ENCODE measurements around the gene ITGA1. TPM values are rescaled to one million over a fixed set of nuclear protein-coding genes. Genes with fewer than 3 reads are reported as not detected.

ITGA1 gene
- total and polyA plus RNA-seq, 2 donors from 2014 or later = 13.3 to 65.6 TPM

DNA sequence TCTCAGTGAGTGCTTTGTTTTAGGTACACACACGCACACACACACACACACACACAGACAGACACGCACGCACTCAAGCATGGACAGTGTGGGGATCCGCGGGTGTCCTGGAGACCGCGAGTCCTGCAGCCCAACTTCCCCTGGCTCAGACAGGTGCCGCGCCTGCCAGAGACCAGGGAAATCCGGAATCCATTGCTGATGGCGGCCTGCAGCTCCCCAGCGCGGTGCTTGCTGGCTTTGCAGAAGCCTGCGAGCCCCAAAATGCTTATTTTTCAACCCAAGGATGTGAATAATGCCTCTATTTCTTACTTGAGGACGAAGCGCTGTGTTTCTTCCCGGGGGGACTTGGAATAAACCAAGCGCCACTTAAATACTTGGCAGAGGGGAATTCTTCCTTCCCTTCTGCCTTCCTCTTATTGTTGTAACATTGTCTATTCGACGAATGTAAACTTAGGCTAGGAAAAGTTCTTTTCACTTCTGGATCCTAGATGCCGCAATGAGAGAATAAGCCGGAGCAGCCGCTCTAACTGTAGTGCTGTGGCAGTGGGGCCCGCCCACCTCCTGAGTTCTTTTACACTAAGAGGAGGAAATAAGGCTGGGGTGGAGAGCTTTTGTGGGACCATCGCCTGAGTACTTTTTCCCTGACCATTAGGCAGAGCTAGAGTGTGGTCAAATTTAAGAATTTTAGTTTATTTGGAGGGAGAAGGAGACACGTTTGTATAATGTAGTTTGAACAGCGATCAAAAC lies 202.2 kb downstream of the ITGA1 start:
- Histone ChIP-seq H3K4me3 (ENCODE audit: low read length in 3 of 3) (peak overlapping the region; percentile 73 to 91 (median 84)), H3K36me3 (ENCODE audit: control insufficient read depth in 2 of 3, insufficient read depth in 3 of 3, low read length in 3 of 3) (no peaks in the 10 kb centered on the region), H3K27ac (ENCODE audit: low read depth in 2 of 2, low read length in 2 of 2) (peak overlapping the region; percentile 43 to 81), H3K9ac (ENCODE audit: low read length in 3 of 3) (peak overlapping the region; percentile 51 to 89 (median 66)), H3K27me3 (ENCODE audit: control insufficient read depth, insufficient read depth, low read length) (peaks cover 2% of the 10 kb centered on the region), H3K9me3 (ENCODE audit: control insufficient read depth in 2 of 3, insufficient read depth in 1 of 3, low read length in 3 of 3) (no peaks in the 10 kb centered on the region), H3K4me1 (ENCODE audit: control insufficient read depth in 2 of 3, insufficient read depth in 2 of 3, low read depth in 1 of 3, low read length in 3 of 3) (no peaks in the 10 kb centered on the region)
- intact Hi-C loops (cut with DNase I) = no loop called here
- TF ChIP-seq, protein P1, sequence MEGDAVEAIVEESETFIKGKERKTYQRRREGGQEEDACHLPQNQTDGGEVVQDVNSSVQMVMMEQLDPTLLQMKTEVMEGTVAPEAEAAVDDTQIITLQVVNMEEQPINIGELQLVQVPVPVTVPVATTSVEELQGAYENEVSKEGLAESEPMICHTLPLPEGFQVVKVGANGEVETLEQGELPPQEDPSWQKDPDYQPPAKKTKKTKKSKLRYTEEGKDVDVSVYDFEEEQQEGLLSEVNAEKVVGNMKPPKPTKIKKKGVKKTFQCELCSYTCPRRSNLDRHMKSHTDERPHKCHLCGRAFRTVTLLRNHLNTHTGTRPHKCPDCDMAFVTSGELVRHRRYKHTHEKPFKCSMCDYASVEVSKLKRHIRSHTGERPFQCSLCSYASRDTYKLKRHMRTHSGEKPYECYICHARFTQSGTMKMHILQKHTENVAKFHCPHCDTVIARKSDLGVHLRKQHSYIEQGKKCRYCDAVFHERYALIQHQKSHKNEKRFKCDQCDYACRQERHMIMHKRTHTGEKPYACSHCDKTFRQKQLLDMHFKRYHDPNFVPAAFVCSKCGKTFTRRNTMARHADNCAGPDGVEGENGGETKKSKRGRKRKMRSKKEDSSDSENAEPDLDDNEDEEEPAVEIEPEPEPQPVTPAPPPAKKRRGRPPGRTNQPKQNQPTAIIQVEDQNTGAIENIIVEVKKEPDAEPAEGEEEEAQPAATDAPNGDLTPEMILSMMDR (IDR thresholded peaks at IDR 0.05; ENCODE audit: borderline replicate concordance, extremely low read depth, insufficient read depth) = peak; percentile 35
- DNase-seq (peak; percentile 56 to 82 (median 67)), FAIRE-seq (no peak)

DNA sequence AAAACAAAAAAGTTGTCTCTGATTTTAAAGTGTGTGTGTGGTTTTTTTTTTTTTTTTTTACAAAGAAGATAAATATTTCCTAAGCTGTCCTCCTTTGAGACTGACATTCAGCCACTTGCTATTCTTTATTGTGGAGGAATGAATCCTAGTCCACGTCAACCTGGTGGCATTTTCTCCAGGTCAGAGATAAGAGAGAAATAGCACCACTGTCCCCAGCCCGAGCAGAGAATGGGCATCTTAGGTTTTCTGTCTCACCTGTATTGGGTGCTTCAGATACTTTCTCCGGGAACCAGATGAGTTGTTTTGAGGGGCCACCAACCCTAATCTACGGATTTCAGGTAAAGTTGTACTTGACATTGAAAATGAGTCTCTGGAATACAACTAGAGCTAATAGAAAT lies 202.8 kb downstream of the ITGA1 start:
- peak overlapping the region; percentile 73 to 91 (median 84) for H3K4me3 ChIP-seq (ENCODE audit: low read length in 3 of 3)
- DNase-seq = no peak
- H3K27ac ChIP-seq (ENCODE audit: low read depth in 2 of 2, low read length in 2 of 2) = peak overlapping the region in 1 of 2 donors; percentile 43
- intact Hi-C loops (cut with DNase I) = no loop called here
- no peaks in the 10 kb centered on the region for H3K36me3 ChIP-seq (ENCODE audit: control insufficient read depth in 2 of 3, insufficient read depth in 3 of 3, low read length in 3 of 3)
- no peaks in the 10 kb centered on the region for H3K9me3 ChIP-seq (ENCODE audit: control insufficient read depth in 2 of 3, insufficient read depth in 1 of 3, low read length in 3 of 3)
- FAIRE-seq = no peak
- peaks cover 2% of the 10 kb centered on the region for H3K27me3 ChIP-seq (ENCODE audit: control insufficient read depth, insufficient read depth, low read length)
- TF ChIP-seq, protein P1 (IDR thresholded peaks at IDR 0.05; ENCODE audit: borderline replicate concordance, extremely low read depth, insufficient read depth) = no peak
- H3K4me1 ChIP-seq (ENCODE audit: control insufficient read depth in 2 of 3, insufficient read depth in 2 of 3, low read depth in 1 of 3, low read length in 3 of 3) = no peaks in the 10 kb centered on the region
- H3K9ac ChIP-seq (ENCODE audit: low read length in 3 of 3) = peak overlapping the region in 2 of 3 donors; percentile 51 to 89

DNA sequence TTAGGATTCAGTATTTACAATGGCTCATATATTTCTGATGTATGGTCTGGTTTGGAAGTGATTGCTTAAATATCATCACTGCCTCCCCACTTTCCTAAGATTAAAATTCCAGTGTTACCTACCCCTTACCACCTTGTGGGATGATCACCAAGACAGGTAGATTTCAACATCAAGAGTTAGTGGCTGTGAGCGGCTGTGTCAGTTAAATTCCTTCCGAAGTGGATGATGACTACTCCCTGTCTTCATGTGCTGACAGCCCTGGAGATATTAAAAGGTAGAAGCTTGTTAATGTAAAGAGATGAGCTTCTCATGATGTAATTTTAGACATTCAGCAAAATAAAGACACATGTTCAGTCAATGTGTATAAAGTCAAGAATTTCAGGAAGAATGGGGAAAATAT lies 205.7 kb downstream of the ITGA1 start:
- H3K4me3 ChIP-seq (ENCODE audit: low read length in 3 of 3) = no peak overlapping the region
- no peak overlapping the region for H3K9ac ChIP-seq (ENCODE audit: low read length in 3 of 3)
- FAIRE-seq (no peak), DNase-seq (no peak)
- H3K36me3 ChIP-seq (ENCODE audit: control insufficient read depth in 2 of 3, insufficient read depth in 3 of 3, low read length in 3 of 3) = no peaks in the 10 kb centered on the region
- no peaks in the 10 kb centered on the region for H3K9me3 ChIP-seq (ENCODE audit: control insufficient read depth in 2 of 3, insufficient read depth in 1 of 3, low read length in 3 of 3)
- intact Hi-C loops (cut with DNase I) = no loop called here
- no peak overlapping the region for H3K27ac ChIP-seq (ENCODE audit: low read depth in 2 of 2, low read length in 2 of 2)
- no peaks in the 10 kb centered on the region for H3K27me3 ChIP-seq (ENCODE audit: control insufficient read depth, insufficient read depth, low read length)
- H3K4me1 ChIP-seq (ENCODE audit: control insufficient read depth in 2 of 3, insufficient read depth in 2 of 3, low read depth in 1 of 3, low read length in 3 of 3) = peaks cover 0 to 6% (median 4%) of the 10 kb centered on the region in 3 donors
- TF ChIP-seq, protein P1 (IDR thresholded peaks at IDR 0.05; ENCODE audit: borderline replicate concordance, extremely low read depth, insufficient read depth) = no peak
